Measurements from ENCODE around the gene SLC37A2.

DNA sequence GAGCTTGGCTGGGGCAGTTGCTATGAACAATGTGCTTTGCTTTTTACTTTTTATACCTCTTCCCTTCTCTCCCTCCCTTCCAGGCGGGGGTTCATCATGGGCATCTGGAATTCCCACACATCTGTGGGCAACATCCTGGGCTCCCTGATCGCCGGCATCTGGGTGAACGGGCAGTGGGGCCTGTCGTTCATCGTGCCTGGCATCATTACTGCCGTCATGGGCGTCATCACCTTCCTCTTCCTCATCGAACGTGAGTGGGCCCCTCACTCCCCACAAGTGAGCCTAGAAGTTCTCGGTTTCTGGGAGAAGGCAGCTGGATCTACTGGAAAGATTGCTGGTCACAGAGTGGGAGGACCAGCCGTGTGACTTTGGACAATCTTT is 17.4 kb downstream of the SLC37A2 start:
- TF ChIP-seq, protein P1, sequence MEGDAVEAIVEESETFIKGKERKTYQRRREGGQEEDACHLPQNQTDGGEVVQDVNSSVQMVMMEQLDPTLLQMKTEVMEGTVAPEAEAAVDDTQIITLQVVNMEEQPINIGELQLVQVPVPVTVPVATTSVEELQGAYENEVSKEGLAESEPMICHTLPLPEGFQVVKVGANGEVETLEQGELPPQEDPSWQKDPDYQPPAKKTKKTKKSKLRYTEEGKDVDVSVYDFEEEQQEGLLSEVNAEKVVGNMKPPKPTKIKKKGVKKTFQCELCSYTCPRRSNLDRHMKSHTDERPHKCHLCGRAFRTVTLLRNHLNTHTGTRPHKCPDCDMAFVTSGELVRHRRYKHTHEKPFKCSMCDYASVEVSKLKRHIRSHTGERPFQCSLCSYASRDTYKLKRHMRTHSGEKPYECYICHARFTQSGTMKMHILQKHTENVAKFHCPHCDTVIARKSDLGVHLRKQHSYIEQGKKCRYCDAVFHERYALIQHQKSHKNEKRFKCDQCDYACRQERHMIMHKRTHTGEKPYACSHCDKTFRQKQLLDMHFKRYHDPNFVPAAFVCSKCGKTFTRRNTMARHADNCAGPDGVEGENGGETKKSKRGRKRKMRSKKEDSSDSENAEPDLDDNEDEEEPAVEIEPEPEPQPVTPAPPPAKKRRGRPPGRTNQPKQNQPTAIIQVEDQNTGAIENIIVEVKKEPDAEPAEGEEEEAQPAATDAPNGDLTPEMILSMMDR (IDR thresholded peaks at IDR 0.05): no peak
- TF ChIP-seq POLR2A (IDR thresholded peaks at IDR 0.05): no peak

Measured in esophagus squamous epithelium (tissue), 4 donors.